Peyer's patch (tissue), 4 donors: Measurements from ENCODE around the gene CHMP4B. TPM values are rescaled to one million over a fixed set of nuclear protein-coding genes. Genes with fewer than 3 reads are reported as not detected.

ENCODE experiments used
- DNase-seq, 3 donors: peaks; one replicate each; pipeline ENCODE4 v3.0.0-alpha.2; 2017 to 2019
- H3K27ac ChIP-seq, 4 donors: fragments of 200-600 bp; sonication (generic); one replicate each; pipeline ENCODE4 v1.5.1; 2016 to 2019
- H3K27me3 ChIP-seq, 2 donors: fragments of 200-600 bp; sonication (generic); one replicate each; pipeline ENCODE4 v1.5.1; 2019
- H3K36me3 ChIP-seq, 3 donors: fragments of 200-600 bp; sonication (generic); one replicate each; pipeline ENCODE4 v1.5.1; 2016 to 2019
- H3K4me1 ChIP-seq, 4 donors: fragments of 200-600 bp; sonication (generic); one replicate each; pipeline ENCODE4 v1.5.1; 2016 to 2019
- H3K4me3 ChIP-seq, 4 donors: fragments of 200-600 bp; sonication (generic); 1 replicate in 3 of 4; 2 replicates in 1 of 4; pipeline ENCODE4 v1.5.1; 2016 to 2019; ENCODE audit warnings: mild to moderate bottlenecking in 1 of 4
- H3K9me3 ChIP-seq, 4 donors: fragments of 200-600 bp; sonication (generic); one replicate each; pipeline ENCODE4 v1.5.1; 2016 to 2019; ENCODE audit warnings: mild to moderate bottlenecking in 1 of 4
- POLR2A ChIP-seq, 2 donors: fragments of 450-650 bp; IDR thresholded peaks; one replicate each; pipeline ENCODE4 v1.5.1; 2017; ENCODE audit warnings: antibody characterized with exemption in 2 of 2, mild to moderate bottlenecking in 2 of 2, moderate library complexity in 2 of 2
- total RNA-seq, 4 donors: library from RNA; depleted of rRNA; stranded (reverse); fragments of >200 nt; gene quantifications; one replicate each; pipeline ENCODE4 v1.1.0, GENCODE V29; 2016
- TF ChIP-seq, protein P1 (sequence below), 6 experiments: fragments of 450-650 bp in 4 of 6; fragments of 200-600 bp in 2 of 6; sonication (generic) in 1 of 6; IDR thresholded peaks; one replicate each; pipeline ENCODE4 v1.5.1; 2017 to 2019; ENCODE audit warnings: antibody characterized with exemption in 6 of 6, mild to moderate bottlenecking in 3 of 6, moderate library complexity in 1 of 6

Gene CHMP4B, protein sequence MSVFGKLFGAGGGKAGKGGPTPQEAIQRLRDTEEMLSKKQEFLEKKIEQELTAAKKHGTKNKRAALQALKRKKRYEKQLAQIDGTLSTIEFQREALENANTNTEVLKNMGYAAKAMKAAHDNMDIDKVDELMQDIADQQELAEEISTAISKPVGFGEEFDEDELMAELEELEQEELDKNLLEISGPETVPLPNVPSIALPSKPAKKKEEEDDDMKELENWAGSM
- total RNA-seq = 100 to 1,000 TPM in 3 of 4 donors, 10 to 100 TPM in 1; 80.0 to 137 (median 111) TPM

DNA sequence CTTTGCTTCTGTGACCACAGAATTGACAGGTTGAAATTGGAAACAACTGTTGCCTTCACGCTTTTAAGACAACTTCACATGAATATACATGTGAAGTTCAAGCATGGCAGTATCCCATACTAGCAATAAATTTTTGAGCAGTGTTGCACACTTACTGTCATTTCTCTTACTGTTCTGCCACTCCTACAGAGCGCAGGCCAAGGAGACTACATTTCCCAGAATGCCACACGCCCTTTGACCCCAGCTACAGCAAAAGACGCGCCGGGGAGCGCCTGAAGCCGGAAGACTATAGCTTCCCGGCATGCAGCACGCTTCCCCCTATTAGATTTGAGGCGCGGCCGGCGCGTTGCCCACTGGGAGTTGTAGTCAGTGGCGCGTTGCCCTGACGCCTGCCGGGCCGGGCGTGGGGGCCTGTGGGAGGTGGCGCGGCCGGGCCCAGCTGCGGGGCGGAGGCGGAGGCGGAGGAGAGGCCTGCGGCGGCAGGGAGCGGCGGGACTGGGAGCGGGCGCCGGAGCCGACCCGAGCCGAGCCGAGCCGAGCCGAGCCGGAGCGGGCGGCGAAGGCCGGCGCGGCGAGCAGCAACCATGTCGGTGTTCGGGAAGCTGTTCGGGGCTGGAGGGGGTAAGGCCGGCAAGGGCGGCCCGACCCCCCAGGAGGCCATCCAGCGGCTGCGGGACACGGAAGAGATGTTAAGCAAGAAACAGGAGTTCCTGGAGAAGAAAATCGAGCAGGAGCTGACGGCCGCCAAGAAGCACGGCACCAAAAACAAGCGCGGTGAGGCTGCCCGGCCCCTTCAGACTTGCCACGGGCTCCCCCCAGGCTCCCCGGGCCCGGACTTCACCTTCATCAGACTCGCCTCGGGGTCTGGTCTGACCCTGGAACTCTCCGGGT, at the start of gene CHMP4B:
TSS of gene CHMP4B (plus strand) at position 464 of the 891 bp plus-strand sequence. CDS start at position 585, 121 bp downstream.
- no peaks in the 10 kb centered on the region for H3K27me3 ChIP-seq
- H3K4me1 ChIP-seq = peaks cover 0 to 30% (median 11%) of the 10 kb centered on the region in 4 donors
- H3K4me3 ChIP-seq = peak within 1 kb of the TSS; percentile 61 to 99 (median 94)
- H3K9me3 ChIP-seq = no peaks in the 10 kb centered on the region
- DNase-seq = peak; percentile 99 to 100 (median 99)
- H3K27ac ChIP-seq = peak within 1 kb of the TSS; percentile 86 to 99 (median 92)
- TF ChIP-seq, protein P1, sequence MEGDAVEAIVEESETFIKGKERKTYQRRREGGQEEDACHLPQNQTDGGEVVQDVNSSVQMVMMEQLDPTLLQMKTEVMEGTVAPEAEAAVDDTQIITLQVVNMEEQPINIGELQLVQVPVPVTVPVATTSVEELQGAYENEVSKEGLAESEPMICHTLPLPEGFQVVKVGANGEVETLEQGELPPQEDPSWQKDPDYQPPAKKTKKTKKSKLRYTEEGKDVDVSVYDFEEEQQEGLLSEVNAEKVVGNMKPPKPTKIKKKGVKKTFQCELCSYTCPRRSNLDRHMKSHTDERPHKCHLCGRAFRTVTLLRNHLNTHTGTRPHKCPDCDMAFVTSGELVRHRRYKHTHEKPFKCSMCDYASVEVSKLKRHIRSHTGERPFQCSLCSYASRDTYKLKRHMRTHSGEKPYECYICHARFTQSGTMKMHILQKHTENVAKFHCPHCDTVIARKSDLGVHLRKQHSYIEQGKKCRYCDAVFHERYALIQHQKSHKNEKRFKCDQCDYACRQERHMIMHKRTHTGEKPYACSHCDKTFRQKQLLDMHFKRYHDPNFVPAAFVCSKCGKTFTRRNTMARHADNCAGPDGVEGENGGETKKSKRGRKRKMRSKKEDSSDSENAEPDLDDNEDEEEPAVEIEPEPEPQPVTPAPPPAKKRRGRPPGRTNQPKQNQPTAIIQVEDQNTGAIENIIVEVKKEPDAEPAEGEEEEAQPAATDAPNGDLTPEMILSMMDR (IDR thresholded peaks at IDR 0.05) = peak in 1 of 6 experiments; percentile 11
- TF ChIP-seq POLR2A (IDR thresholded peaks at IDR 0.05) = peak; percentile 81 to 97
- H3K36me3 ChIP-seq = peaks cover 0 to 7% (median 0%) of the 10 kb centered on the region in 3 donors

DNA sequence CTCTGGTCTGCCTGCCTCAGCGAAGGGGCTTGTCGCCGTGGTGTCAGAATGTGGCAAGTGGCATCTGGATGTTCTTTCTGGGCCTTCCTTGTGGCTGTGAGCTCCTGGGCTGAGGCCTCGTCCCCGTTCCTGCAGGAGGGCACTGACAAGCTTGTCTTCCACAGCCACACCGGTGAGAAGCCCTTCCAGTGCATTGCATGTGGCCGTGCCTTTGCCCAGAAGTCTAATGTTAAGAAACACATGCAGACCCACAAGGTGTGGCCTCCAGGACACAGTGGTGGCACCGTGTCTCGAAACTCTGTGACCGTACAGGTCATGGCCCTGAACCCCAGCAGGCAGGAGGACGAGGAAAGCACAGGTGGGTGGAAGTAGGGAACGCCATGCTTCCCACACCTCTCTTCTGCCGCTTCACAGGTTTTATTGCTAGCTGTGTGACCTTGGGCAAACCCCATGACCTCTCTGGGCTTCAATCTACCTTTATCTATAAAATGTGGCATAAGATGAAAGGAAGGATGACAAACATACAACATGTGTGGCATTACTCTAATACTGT, 49.4 kb upstream of the CHMP4B start:
- H3K4me1 ChIP-seq = no peaks in the 10 kb centered on the region
- DNase-seq = no peak
- no peak overlapping the region for H3K4me3 ChIP-seq
- TF ChIP-seq POLR2A (IDR thresholded peaks at IDR 0.05) = no peak
- TF ChIP-seq, protein P1 (IDR thresholded peaks at IDR 0.05) = no peak
- H3K36me3 ChIP-seq = peaks cover 0 to 15% (median 0%) of the 10 kb centered on the region in 3 donors
- no peaks in the 10 kb centered on the region for H3K9me3 ChIP-seq
- no peaks in the 10 kb centered on the region for H3K27me3 ChIP-seq
- no peak overlapping the region for H3K27ac ChIP-seq

DNA sequence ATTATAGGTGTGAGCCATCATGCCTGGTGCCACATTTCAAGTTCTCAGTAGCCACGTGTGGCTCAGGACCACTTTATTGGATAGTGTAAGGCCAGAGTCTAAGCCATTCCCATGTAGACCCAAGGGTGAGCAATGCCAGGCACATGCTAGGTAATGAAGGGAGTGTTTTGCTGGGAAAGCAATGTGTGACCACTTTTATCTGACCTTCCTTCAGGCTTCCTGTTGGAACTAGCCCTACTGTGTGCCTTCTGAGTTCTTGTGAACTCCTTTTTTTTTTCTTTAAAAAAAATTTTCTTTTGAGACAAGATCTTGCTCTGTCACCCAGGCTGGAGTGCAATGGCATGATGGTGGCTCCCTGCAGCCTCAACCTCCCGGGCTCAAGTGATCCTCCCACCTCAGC, 46.0 kb upstream of the CHMP4B start:
- no peaks in the 10 kb centered on the region for H3K9me3 ChIP-seq
- H3K4me3 ChIP-seq = no peak overlapping the region
- no peak overlapping the region for H3K27ac ChIP-seq
- no peaks in the 10 kb centered on the region for H3K27me3 ChIP-seq
- no peaks in the 10 kb centered on the region for H3K4me1 ChIP-seq
- TF ChIP-seq, protein P1 (IDR thresholded peaks at IDR 0.05) = no peak
- TF ChIP-seq POLR2A (IDR thresholded peaks at IDR 0.05) = no peak
- no peak for DNase-seq
- H3K36me3 ChIP-seq = peaks cover 0 to 20% (median 0%) of the 10 kb centered on the region in 3 donors

DNA sequence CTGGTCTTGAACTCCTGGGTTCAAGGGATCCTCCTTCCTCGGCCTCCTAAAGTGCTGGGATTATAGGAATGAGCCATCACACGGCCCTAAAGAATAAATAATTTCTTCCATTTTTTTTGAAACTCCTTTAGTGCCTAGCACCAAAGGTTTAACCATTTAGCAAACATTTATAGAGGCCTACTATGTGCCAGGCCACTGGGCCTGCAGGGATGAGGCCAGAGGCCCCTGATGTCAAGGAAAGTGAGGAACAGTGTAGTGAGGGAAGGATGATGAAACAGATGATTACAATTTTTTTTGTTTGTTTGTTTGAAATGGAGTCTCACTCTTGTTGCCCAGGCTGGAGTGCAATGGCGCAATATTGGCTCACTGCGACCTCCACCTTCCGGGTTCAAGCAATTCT, 45.6 kb upstream of the CHMP4B start:
- Histone ChIP-seq H3K27me3 (no peaks in the 10 kb centered on the region), H3K36me3 (peaks cover 0 to 20% (median 0%) of the 10 kb centered on the region in 3 donors), H3K27ac (no peak overlapping the region), H3K4me1 (no peaks in the 10 kb centered on the region), H3K4me3 (no peak overlapping the region), H3K9me3 (no peaks in the 10 kb centered on the region)
- TF ChIP-seq POLR2A (IDR thresholded peaks at IDR 0.05) = no peak
- TF ChIP-seq, protein P1 (IDR thresholded peaks at IDR 0.05) = no peak
- no peak for DNase-seq

DNA sequence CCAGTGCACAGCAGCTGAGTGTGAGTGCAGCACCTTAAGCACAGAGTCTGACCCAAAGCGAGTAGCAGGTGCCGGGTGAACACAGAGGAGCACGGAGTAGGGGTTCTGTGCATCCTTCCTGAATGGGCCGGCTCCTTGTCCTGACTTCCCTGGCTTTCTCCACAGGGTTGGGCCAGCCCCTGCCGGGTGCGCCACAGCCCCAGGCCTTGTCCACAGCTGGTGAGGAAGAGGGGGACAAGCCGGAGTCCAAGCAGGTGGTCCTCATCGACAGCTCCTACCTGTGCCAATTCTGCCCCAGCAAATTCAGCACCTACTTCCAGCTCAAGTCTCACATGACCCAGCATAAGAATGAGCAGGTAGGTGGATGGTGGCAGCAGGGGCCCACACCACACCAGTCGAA, 44.5 kb upstream of the CHMP4B start:
- TF ChIP-seq, protein P1 (IDR thresholded peaks at IDR 0.05) = no peak
- no peak for TF ChIP-seq POLR2A (IDR thresholded peaks at IDR 0.05)
- Histone ChIP-seq H3K9me3 (no peaks in the 10 kb centered on the region), H3K4me3 (no peak overlapping the region), H3K27me3 (no peaks in the 10 kb centered on the region), H3K27ac (no peak overlapping the region), H3K36me3 (peaks cover 0 to 20% (median 0%) of the 10 kb centered on the region in 3 donors), H3K4me1 (no peaks in the 10 kb centered on the region)
- no peak for DNase-seq
